Lower leg skin (tissue), 4 donors: ENCODE data around the gene PTK6. TPM values are rescaled to one million over a fixed set of nuclear protein-coding genes. Genes with fewer than 3 reads are reported as not detected.

Experiments used
- total RNA-seq, 4 donors: library from RNA; depleted of rRNA; stranded (reverse); fragments of >200 nt; gene quantifications; one replicate each; pipeline ENCODE4 v1.1.0, GENCODE V29; 2016

Gene PTK6
- total RNA-seq, 4 donors from 2014 or later = 72.4 to 101 (median 79.9) TPM

Other genes starting within 250 kb of the PTK6 start
- not detected for gene COL20A1, start 244.2 kb downstream of the PTK6 start, total RNA-seq
- gene CHRNA4, start 176.0 kb downstream of the PTK6 start, total RNA-seq = under 1 TPM in 1 of 4 donors, not detected in 3; 0.13 TPM
- gene KCNQ2, start 64.7 kb downstream of the PTK6 start, total RNA-seq = not detected
- gene EEF1A2, start 38.3 kb downstream of the PTK6 start, total RNA-seq = 10 to 100 TPM; 13.3 to 26.8 (median 22.9) TPM
- gene PPDPF, start 16.6 kb downstream of the PTK6 start, total RNA-seq = 100 to 1,000 TPM; 122 to 426 (median 348) TPM
- gene SRMS, start 10.4 kb upstream of the PTK6 start, total RNA-seq = under 1 TPM in 3 of 4 donors, not detected in 1; 0.16 to 0.59 (median 0.37) TPM
- gene FNDC11, start 16.8 kb upstream of the PTK6 start, total RNA-seq = under 1 TPM in 2 of 4 donors, not detected in 2; 0.12 to 0.39 TPM
- 10 to 100 TPM; 26.9 to 35.4 (median 28.6) TPM for gene HELZ2, start 36.9 kb upstream of the PTK6 start, total RNA-seq
- gene GMEB2, start 89.7 kb upstream of the PTK6 start, total RNA-seq = 10 to 100 TPM; 11.9 to 18.3 (median 13.7) TPM
- 10 to 100 TPM in 3 of 4 donors, 1 to 10 TPM in 1; 9.4 to 23.0 (median 12.0) TPM for gene STMN3, start 116.0 kb upstream of the PTK6 start, total RNA-seq
- 10 to 100 TPM in 3 of 4 donors, 1 to 10 TPM in 1; 8.5 to 38.3 (median 12.7) TPM for gene RTEL1, start 120.9 kb upstream of the PTK6 start, total RNA-seq
- gene TNFRSF6B, start 159.3 kb upstream of the PTK6 start, total RNA-seq = 10 to 100 TPM in 2 of 4 donors, 1 to 10 TPM in 2; 3.0 to 49.5 (median 12.1) TPM
- 10 to 100 TPM; 20.7 to 42.6 (median 34.7) TPM for gene ARFRP1, start 170.6 kb upstream of the PTK6 start, total RNA-seq
- 10 to 100 TPM; 34.4 to 44.7 (median 35.9) TPM for gene ZGPAT, start 170.7 kb upstream of the PTK6 start, total RNA-seq
- 10 to 100 TPM; 17.8 to 26.3 (median 21.8) TPM for gene LIME1, start 199.3 kb upstream of the PTK6 start, total RNA-seq
- 100 to 1,000 TPM in 2 of 4 donors, 10 to 100 TPM in 2; 79.9 to 127 (median 96.2) TPM for gene SLC2A4RG, start 202.4 kb upstream of the PTK6 start, total RNA-seq